B cell (primary cell): ENCODE data around the gene DVL1. TPM values are rescaled to one million over a fixed set of nuclear protein-coding genes. Genes with fewer than 3 reads are reported as not detected.

ENCODE experiments used
- ATAC-seq: fragments of 200-7000 bp; cut with Tn5 transposase; one replicate; pipeline ENCODE4 v1.10.0; 2021; ENCODE audit warnings: low read depth, mild to moderate bottlenecking, moderate number of reproducible peaks, moderate library complexity
- CTCF ChIA-PET: fragments of 350-600 bp; sonication (Branson Sonifier 250); formaldehyde crosslinking; loops from one replicate; lab custom pipeline; 2021; ENCODE audit warnings: antibody characterized with exemption, inconsistent platforms; lab: Charles Lee
- POLR2A ChIA-PET: fragments of 350-600 bp; sonication (Branson Sonifier 250); formaldehyde crosslinking; loops from one replicate; lab custom pipeline; 2021; ENCODE audit warnings: antibody characterized with exemption; lab: Charles Lee
- DNase-seq: peaks from one replicate; pipeline ENCODE4 v3.0.0; 2013
- H2AFZ ChIP-seq: 2 replicates; pipeline ENCODE4 v1.6.1; 2012; ENCODE audit warnings: mild to moderate bottlenecking, low read depth, low read length; ENCODE audit not compliant: insufficient read depth, poor library complexity, severe bottlenecking
- H3K27ac ChIP-seq, 2 donors: 1 replicate in 1 of 2; 2 replicates in 1 of 2; pipeline ENCODE4 v1.5.1; 2012 to 2013; ENCODE audit warnings: low read length in 2 of 2, mild to moderate bottlenecking in 2 of 2, moderate library complexity in 1 of 2
- H3K27me3 ChIP-seq, 4 experiments: fragments of 200-600 bp in 1 of 4; sonication (generic) in 1 of 4; replicated peaks in 1 of 4; 1 replicate in 2 of 4; 2 replicates in 2 of 4; pipeline versions ENCODE4 v1.6.1 to v1.7.0; 2013 to 2016; ENCODE audit warnings: low read length in 3 of 4, mild to moderate bottlenecking in 2 of 4, mixed read lengths in 1 of 4, moderate library complexity in 1 of 4; ENCODE audit not compliant: insufficient read depth in 4 of 4, control insufficient read depth in 3 of 4; ENCODE audit errors: control extremely low read depth in 1 of 4
- H3K36me3 ChIP-seq, 2 experiments: replicated peaks in 1 of 2; 1 replicate in 1 of 2; 2 replicates in 1 of 2; pipeline versions ENCODE4 v1.6.1 to v1.7.1; 2013; ENCODE audit warnings: low read length in 1 of 2; ENCODE audit not compliant: insufficient read depth in 2 of 2, control insufficient read depth in 1 of 2; ENCODE audit errors: control extremely low read depth in 1 of 2, extremely low read depth in 1 of 2
- H3K4me1 ChIP-seq, 2 donors: fragments of 200-600 bp in 1 of 2; sonication (generic) in 1 of 2; 1 replicate in 1 of 2; 2 replicates in 1 of 2; pipeline versions ENCODE4 v1.5.1 to v1.6.1; 2013 to 2017; ENCODE audit warnings: low read length in 2 of 2; ENCODE audit not compliant: control insufficient read depth in 2 of 2, insufficient read depth in 2 of 2
- H3K4me2 ChIP-seq: replicated peaks from 2 replicates; pipeline ENCODE3; 2012; ENCODE audit warnings: mild to moderate bottlenecking, low read depth, low read length; ENCODE audit not compliant: poor library complexity, severe bottlenecking
- H3K4me3 ChIP-seq, 5 experiments: fragments of 200-600 bp in 1 of 5; sonication (generic) in 1 of 5; 1 replicate in 3 of 5; 2 replicates in 2 of 5; pipeline versions ENCODE4 v1.5.1 to v1.7.0; 2011 to 2016; ENCODE audit warnings: low read length in 4 of 5, mild to moderate bottlenecking in 4 of 5, low read depth in 2 of 5, control low read depth in 1 of 5, moderate library complexity in 1 of 5; ENCODE audit not compliant: insufficient read depth in 1 of 5; ENCODE audit errors: control extremely low read depth in 1 of 5, extremely low read depth in 1 of 5
- H3K79me2 ChIP-seq: fragments of 200-600 bp; sonication (generic); one replicate; pipeline ENCODE4 v1.6.0; 2016; ENCODE audit warnings: low read length; ENCODE audit not compliant: control insufficient read depth, insufficient read depth
- H3K9ac ChIP-seq: fragments of 200-600 bp; sonication (generic); 2 replicates; pipeline ENCODE4 v1.6.1; 2017; ENCODE audit warnings: mild to moderate bottlenecking, low read length, moderate library complexity
- H3K9me3 ChIP-seq, 3 donors: one replicate each; pipeline versions ENCODE4 v1.6.1 to v1.7.1; 2013; ENCODE audit warnings: low read length in 2 of 3; ENCODE audit not compliant: control insufficient read depth in 2 of 3, insufficient read depth in 1 of 3; ENCODE audit errors: control extremely low read depth in 1 of 3
- H4K20me1 ChIP-seq: 2 replicates; pipeline ENCODE4 v1.6.0; 2012; ENCODE audit warnings: mild to moderate bottlenecking, low read length; ENCODE audit not compliant: insufficient read depth, control insufficient read depth, poor library complexity, severe bottlenecking
- H3K27ac Mint-ChIP-seq: one replicate; pipeline ENCODE4 v1.8.0; 2021; ENCODE audit warnings: mixed read lengths
- H3K27me3 Mint-ChIP-seq: one replicate; pipeline ENCODE4 v1.8.0; 2021; ENCODE audit warnings: mixed read lengths
- H3K4me1 Mint-ChIP-seq: one replicate; pipeline ENCODE4 v1.8.0; 2021; ENCODE audit warnings: mixed read lengths
- H3K4me3 Mint-ChIP-seq: one replicate; pipeline ENCODE4 v1.8.0; 2021; ENCODE audit warnings: mixed read lengths
- H3K9me3 Mint-ChIP-seq: one replicate; pipeline ENCODE4 v1.8.0; 2022; ENCODE audit warnings: mixed read lengths; ENCODE audit not compliant: insufficient read depth
- CTCF ChIP-seq: fragments of 200-600 bp; IDR thresholded peaks from one replicate; pipeline ENCODE4 v1.8.0; 2022; ENCODE audit warnings: antibody characterized with exemption, mild to moderate bottlenecking
- EZH2 ChIP-seq: IDR thresholded peaks from 2 replicates; pipeline ENCODE4 v1.6.1; 2012; ENCODE audit warnings: borderline replicate concordance, low read depth, mild to moderate bottlenecking, moderate library complexity, low read length; ENCODE audit not compliant: insufficient read depth, poor library complexity, severe bottlenecking
- whole genome bisulfite sequencing: methylation state at CpG from one replicate; pipeline ENCODE4 v1.1.5; 2013; ENCODE audit warnings: missing lambda C conversion rate; ENCODE audit not compliant: insufficient coverage; 5-methylcytosine and 5-hydroxymethylcytosine counted together
- intact Hi-C: fragments of 100-400 bp; cut with micrococcal nuclease; formaldehyde crosslinking; loops from one replicate; pipeline ENCODE4 v1.10.0; 2022
- polyA plus RNA-seq: library from polyadenylated mRNA; depleted of rRNA; stranded (reverse); fragments of >200 nt; gene quantifications from 2 replicates; pipeline ENCODE4 v1.2.3, GENCODE V29; 2012
- total RNA-seq, 2 donors: library from RNA; stranded (reverse); fragments of 120-200 nt in 1 of 2; gene quantifications; 1 replicate in 1 of 2; 2 replicates in 1 of 2; pipeline versions ENCODE4 v1.2.3 to v1.2.4, GENCODE V29; 2013 to 2022

DVL1 gene
- total and polyA plus RNA-seq, 2 donors (not counting 1 experiment from before 2014, with no cell fraction given) = 46.1 to 53.5 TPM

GRCh38 chr1:1373051-1373814 is 24.0 kb upstream of the DVL1 start:
- Mint-ChIP-seq H3K4me1 (peaks cover 11% of the 10 kb centered on the region), H3K27ac (peak overlapping the region; percentile 53), H3K4me3 (peak overlapping the region; percentile 84), H3K27me3 (no peaks in the 10 kb centered on the region), H3K9me3 (no peaks in the 10 kb centered on the region)
- H2AFZ ChIP-seq = no peak overlapping the region
- intact Hi-C loops = no loop called here
- H4K20me1 ChIP-seq = peaks cover 21% of the 10 kb centered on the region
- H3K27me3 ChIP-seq = no peaks in the 10 kb centered on the region
- ChIA-PET CTCF (interaction anchor here (0.6 to 3.2 kb wide), 10 partner anchors 23 to 388 kb away, joined by 3 to 16 read pairs (median 4); partner anchors contain the start of gene CCNL2), POLR2A (interaction anchor here (0.6 to 1.0 kb wide), 2 partner anchors 26 to 30 kb away, joined by 3 read pairs; partner anchors contain the start of gene CCNL2)
- DNase-seq = no peak
- no peak overlapping the region for H3K27ac ChIP-seq
- H3K79me2 ChIP-seq = peaks cover 15% of the 10 kb centered on the region
- no peak for ATAC-seq
- H3K9me3 ChIP-seq = peaks cover 0 to 3% (median 0%) of the 10 kb centered on the region in 3 donors
- peak overlapping the region; percentile 84 for H3K4me2 ChIP-seq
- H3K4me3 ChIP-seq = no peak overlapping the region
- WGBS = 96% methylated on average over 22 of the region's 26 CpGs
- TF ChIP-seq CTCF = no peak
- TF ChIP-seq EZH2 = no peak
- peaks cover 19 to 37% of the 10 kb centered on the region in 2 donors for H3K4me1 ChIP-seq
- H3K9ac ChIP-seq = no peak overlapping the region
- H3K36me3 ChIP-seq = peaks cover 0 to 10% of the 10 kb centered on the region in 2 experiments
